Measurements from ENCODE around the gene SORBS1. TPM values are rescaled to one million over a fixed set of nuclear protein-coding genes. Genes with fewer than 3 reads are reported as not detected.

SORBS1 gene
- total RNA-seq, 1 donor from 2014 or later = 116 TPM

DNA sequence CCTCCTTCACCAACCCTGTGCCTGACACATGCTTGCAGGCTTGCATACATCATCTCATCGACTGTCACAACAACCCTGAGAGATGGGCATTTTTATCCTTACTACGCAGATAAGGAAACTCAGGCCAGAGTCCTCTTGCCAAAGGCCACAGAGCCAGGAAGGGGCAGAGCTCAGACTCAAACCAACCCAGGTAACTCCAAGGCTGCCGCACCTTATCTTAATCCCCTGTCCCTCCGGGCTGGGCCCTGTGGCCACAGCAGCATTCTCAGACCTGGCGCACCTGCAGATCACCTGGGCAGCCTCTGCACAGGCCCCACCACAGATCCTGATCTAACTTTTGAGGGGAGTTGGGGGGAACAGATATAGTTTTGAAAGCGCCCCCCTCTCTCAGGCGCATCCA is 35.1 kb downstream of the SORBS1 start:
- TF ChIP-seq POLR2A (IDR thresholded peaks at IDR 0.05) = no peak
- TF ChIP-seq, protein P1, sequence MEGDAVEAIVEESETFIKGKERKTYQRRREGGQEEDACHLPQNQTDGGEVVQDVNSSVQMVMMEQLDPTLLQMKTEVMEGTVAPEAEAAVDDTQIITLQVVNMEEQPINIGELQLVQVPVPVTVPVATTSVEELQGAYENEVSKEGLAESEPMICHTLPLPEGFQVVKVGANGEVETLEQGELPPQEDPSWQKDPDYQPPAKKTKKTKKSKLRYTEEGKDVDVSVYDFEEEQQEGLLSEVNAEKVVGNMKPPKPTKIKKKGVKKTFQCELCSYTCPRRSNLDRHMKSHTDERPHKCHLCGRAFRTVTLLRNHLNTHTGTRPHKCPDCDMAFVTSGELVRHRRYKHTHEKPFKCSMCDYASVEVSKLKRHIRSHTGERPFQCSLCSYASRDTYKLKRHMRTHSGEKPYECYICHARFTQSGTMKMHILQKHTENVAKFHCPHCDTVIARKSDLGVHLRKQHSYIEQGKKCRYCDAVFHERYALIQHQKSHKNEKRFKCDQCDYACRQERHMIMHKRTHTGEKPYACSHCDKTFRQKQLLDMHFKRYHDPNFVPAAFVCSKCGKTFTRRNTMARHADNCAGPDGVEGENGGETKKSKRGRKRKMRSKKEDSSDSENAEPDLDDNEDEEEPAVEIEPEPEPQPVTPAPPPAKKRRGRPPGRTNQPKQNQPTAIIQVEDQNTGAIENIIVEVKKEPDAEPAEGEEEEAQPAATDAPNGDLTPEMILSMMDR (IDR thresholded peaks at IDR 0.05) = no peak
- no peak for TF ChIP-seq POLR2AphosphoS5 (IDR thresholded peaks at IDR 0.05; ENCODE audit: insufficient read depth in 1 of 2, low read depth in 1 of 2)
- Histone ChIP-seq H3K4me3 (no peak overlapping the region), H3K9me3 (no peaks in the 10 kb centered on the region), H3K27me3 (no peaks in the 10 kb centered on the region), H3K27ac (no peak overlapping the region), H3K4me1 (peaks cover 17% of the 10 kb centered on the region), H3K36me3 (no peaks in the 10 kb centered on the region)
- intact Hi-C loops (cut with DNase I) = no loop called here
- no peak for DNase-seq (ENCODE audit: extremely low spot score in 2 of 2)

DNA sequence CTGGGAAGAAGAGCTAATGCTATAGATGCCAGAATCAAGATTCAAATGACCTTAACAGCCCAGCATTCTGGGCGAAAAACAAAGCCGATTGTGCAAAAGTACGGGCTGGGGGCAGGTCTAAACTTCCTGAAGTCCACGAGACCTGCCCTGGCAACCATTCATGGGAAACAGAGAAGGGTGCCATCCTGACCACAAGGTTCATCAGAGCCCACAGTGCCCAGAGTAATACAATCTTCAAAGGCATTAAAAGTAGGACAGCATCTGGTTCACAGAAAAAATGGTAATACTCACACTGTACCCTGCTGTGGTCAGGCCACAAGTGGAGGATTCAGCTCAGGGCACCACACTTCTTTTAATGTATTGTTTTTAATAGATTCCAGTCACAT is 36.1 kb downstream of the SORBS1 start:
- H3K4me3 ChIP-seq = no peak overlapping the region
- H3K4me1 ChIP-seq = peaks cover 17% of the 10 kb centered on the region
- intact Hi-C loops (cut with DNase I) = no loop called here
- TF ChIP-seq POLR2A (IDR thresholded peaks at IDR 0.05) (no peak), POLR2AphosphoS5 (IDR thresholded peaks at IDR 0.05; ENCODE audit: insufficient read depth in 1 of 2, low read depth in 1 of 2) (no peak)
- TF ChIP-seq, protein P1 (IDR thresholded peaks at IDR 0.05) = no peak
- H3K36me3 ChIP-seq = no peaks in the 10 kb centered on the region
- no peaks in the 10 kb centered on the region for H3K9me3 ChIP-seq
- H3K27ac ChIP-seq = no peak overlapping the region
- no peaks in the 10 kb centered on the region for H3K27me3 ChIP-seq
- no peak for DNase-seq (ENCODE audit: extremely low spot score in 2 of 2)

DNA sequence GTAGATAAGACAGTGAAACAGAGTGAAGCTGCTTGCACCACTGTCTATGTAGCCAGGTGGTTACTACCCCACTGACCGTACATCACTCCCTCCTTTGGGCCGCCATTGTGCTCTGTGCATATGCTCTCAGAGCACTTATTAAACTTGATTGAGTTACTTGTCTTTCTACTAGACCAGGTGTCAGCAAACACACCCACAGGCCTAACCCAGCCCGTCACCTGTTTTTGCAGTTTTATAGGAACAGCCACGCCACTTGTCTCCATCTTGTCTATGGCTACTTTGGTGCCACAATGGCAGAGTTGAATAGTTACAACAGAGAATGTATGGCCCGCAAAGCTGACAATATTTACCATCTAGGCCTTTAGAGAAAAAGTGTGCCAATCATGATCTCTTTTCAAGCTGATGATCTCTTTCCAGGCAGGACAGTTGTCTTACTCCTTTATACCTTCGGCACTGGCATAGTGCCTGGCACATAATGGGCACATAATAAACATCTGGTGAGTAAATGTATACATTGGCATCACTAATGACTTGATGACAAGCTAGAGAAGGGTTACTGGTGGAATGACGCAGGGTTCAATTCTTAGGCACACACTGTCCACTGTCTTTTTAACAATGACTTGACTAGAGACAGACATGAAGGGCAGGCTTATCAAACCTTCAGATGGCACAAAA is 36.7 kb downstream of the SORBS1 start:
- Histone ChIP-seq H3K4me1 (peaks cover 14% of the 10 kb centered on the region), H3K27ac (no peak overlapping the region), H3K36me3 (no peaks in the 10 kb centered on the region), H3K4me3 (no peak overlapping the region), H3K9me3 (no peaks in the 10 kb centered on the region), H3K27me3 (no peaks in the 10 kb centered on the region)
- no peak for DNase-seq (ENCODE audit: extremely low spot score in 2 of 2)
- intact Hi-C loops (cut with DNase I) = no loop called here
- no peak for TF ChIP-seq POLR2A (IDR thresholded peaks at IDR 0.05)
- TF ChIP-seq, protein P1 (IDR thresholded peaks at IDR 0.05) = no peak
- TF ChIP-seq POLR2AphosphoS5 (IDR thresholded peaks at IDR 0.05; ENCODE audit: insufficient read depth in 1 of 2, low read depth in 1 of 2) = no peak

DNA sequence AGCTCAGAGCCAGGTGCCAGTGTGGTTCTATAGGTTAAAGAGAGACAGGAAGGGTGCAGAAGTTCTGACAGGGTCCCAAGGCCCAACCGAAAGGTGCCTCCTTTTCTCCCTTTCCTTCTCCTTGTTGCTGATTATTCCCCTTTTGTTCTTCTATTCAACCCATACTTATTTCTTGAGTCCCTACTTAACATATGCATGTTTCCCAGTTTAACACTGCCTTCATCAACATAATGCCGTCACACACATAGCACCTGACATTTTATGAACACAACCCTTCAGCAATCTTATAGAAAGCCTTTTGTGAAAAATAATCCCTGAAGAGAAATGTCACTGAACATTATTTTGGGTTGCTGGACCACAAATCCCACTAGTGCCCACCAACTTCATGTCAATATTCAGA is 39.1 kb downstream of the SORBS1 start:
- Histone ChIP-seq H3K27ac (no peak overlapping the region), H3K4me1 (peaks cover 5% of the 10 kb centered on the region), H3K36me3 (no peaks in the 10 kb centered on the region), H3K4me3 (no peak overlapping the region), H3K9me3 (no peaks in the 10 kb centered on the region), H3K27me3 (no peaks in the 10 kb centered on the region)
- intact Hi-C loops (cut with DNase I) = no loop called here
- no peak for DNase-seq (ENCODE audit: extremely low spot score in 2 of 2)
- no peak for TF ChIP-seq POLR2AphosphoS5 (IDR thresholded peaks at IDR 0.05; ENCODE audit: insufficient read depth in 1 of 2, low read depth in 1 of 2)
- no peak for TF ChIP-seq POLR2A (IDR thresholded peaks at IDR 0.05)
- TF ChIP-seq, protein P1 (IDR thresholded peaks at IDR 0.05) = no peak

DNA sequence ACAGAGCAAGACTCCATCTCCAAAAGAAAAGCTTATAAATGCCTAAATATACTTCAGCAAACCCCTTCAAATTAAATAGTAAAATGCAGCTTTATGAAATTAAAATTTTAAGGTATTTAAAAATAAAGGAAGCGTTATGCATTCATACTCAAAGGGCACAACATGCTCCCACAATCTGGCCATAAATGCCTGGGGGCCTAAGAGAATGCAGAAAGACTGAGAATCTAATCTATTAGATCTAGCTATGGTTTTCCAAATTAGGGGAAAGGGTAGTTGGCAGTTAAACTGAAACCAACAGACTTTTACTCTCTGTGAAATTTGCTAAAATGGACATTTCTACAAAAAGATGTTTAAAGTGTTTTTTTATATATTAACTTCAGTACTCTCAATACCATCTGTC is 40.6 kb downstream of the SORBS1 start:
- H3K9me3 ChIP-seq = no peaks in the 10 kb centered on the region
- intact Hi-C loops (cut with DNase I) = no loop called here
- no peaks in the 10 kb centered on the region for H3K36me3 ChIP-seq
- H3K27ac ChIP-seq = no peak overlapping the region
- H3K4me1 ChIP-seq = peaks cover 5% of the 10 kb centered on the region
- TF ChIP-seq POLR2A (IDR thresholded peaks at IDR 0.05) = no peak
- TF ChIP-seq, protein P1 (IDR thresholded peaks at IDR 0.05) = no peak
- no peak for TF ChIP-seq POLR2AphosphoS5 (IDR thresholded peaks at IDR 0.05; ENCODE audit: insufficient read depth in 1 of 2, low read depth in 1 of 2)
- no peak for DNase-seq (ENCODE audit: extremely low spot score in 2 of 2)
- no peak overlapping the region for H3K4me3 ChIP-seq
- no peaks in the 10 kb centered on the region for H3K27me3 ChIP-seq
